GM23248 (cell line): ENCODE results near the gene RXRA. TPM values are rescaled to one million over a fixed set of nuclear protein-coding genes. Genes with fewer than 3 reads are reported as not detected.

ENCODE experiments used
- DNase-seq: peaks from one replicate; pipeline ENCODE4 v3.0.0-alpha.2; 2015
- H2AFZ ChIP-seq: fragments of 200-600 bp; sonication (generic); 2 replicates; pipeline ENCODE4 v1.6.1; 2016; ENCODE audit warnings: antibody characterized with exemption
- H3F3A ChIP-seq: fragments of 200-600 bp; sonication (generic); 2 replicates; pipeline ENCODE4 v1.6.1; 2016; ENCODE audit warnings: mild to moderate bottlenecking, antibody characterized with exemption, mixed run types; ENCODE audit not compliant: insufficient read depth
- H3K27ac ChIP-seq: fragments of 200-600 bp; sonication (generic); 2 replicates; pipeline ENCODE4 v1.5.1; 2016; ENCODE audit warnings: mild to moderate bottlenecking
- H3K27me3 ChIP-seq: fragments of 200-600 bp; sonication (generic); replicated peaks from 2 replicates; pipeline ENCODE4 v1.6.1; 2016; ENCODE audit warnings: mild to moderate bottlenecking; ENCODE audit not compliant: insufficient read depth
- H3K36me3 ChIP-seq: fragments of 200-600 bp; sonication (generic); 2 replicates; pipeline ENCODE4 v1.6.1; 2016; ENCODE audit warnings: low read depth, mild to moderate bottlenecking
- H3K4me1 ChIP-seq: fragments of 200-600 bp; sonication (generic); 2 replicates; pipeline ENCODE4 v1.6.1; 2016; ENCODE audit warnings: mild to moderate bottlenecking; ENCODE audit not compliant: insufficient read depth
- H3K4me2 ChIP-seq: fragments of 200-600 bp; sonication (generic); one replicate; pipeline ENCODE4 v1.6.1; 2016; ENCODE audit warnings: mild to moderate bottlenecking; ENCODE audit not compliant: unreplicated experiment
- H3K4me3 ChIP-seq: fragments of 200-600 bp; sonication (generic); 2 replicates; pipeline ENCODE4 v1.5.1; 2016; ENCODE audit warnings: mild to moderate bottlenecking
- H3K79me2 ChIP-seq: fragments of 200-600 bp; sonication (generic); 2 replicates; pipeline ENCODE4 v1.6.1; 2016; ENCODE audit warnings: mild to moderate bottlenecking; ENCODE audit not compliant: insufficient read depth
- H3K9ac ChIP-seq: fragments of 200-600 bp; sonication (generic); 2 replicates; pipeline ENCODE4 v1.6.1; 2016; ENCODE audit warnings: mild to moderate bottlenecking
- H3K9me2 ChIP-seq: fragments of 200-600 bp; sonication (generic); 2 replicates; pipeline ENCODE4 v1.6.1; 2016; ENCODE audit warnings: mixed run types, mild to moderate bottlenecking, moderate library complexity; ENCODE audit not compliant: insufficient read depth
- H3K9me3 ChIP-seq: fragments of 200-600 bp; sonication (generic); one replicate; pipeline ENCODE4 v1.6.1; 2017; ENCODE audit warnings: low read depth
- H4K20me1 ChIP-seq: fragments of 200-600 bp; sonication (generic); 2 replicates; pipeline ENCODE4 v1.6.0; 2016; ENCODE audit not compliant: insufficient read depth
- EZH2 ChIP-seq: fragments of 200-600 bp; sonication (generic); IDR thresholded peaks from 2 replicates; pipeline ENCODE4 v1.6.1; 2018; ENCODE audit warnings: antibody characterized with exemption, mild to moderate bottlenecking; ENCODE audit not compliant: insufficient read depth, poor library complexity, severe bottlenecking
- EZH2phosphoT487 ChIP-seq: fragments of 200-600 bp; sonication (generic); IDR thresholded peaks from 2 replicates; pipeline ENCODE4 v1.6.1; 2018; ENCODE audit warnings: antibody characterized with exemption, moderate library complexity, mild to moderate bottlenecking, low read depth; ENCODE audit not compliant: insufficient read depth
- WGBS, 2 experiments: methylation state at CpG; one replicate each; pipeline ENCODE4 v1.1.6; 2015 to 2017; ENCODE audit warnings: low lambda C conversion rate in 2 of 2, low coverage in 1 of 2; ENCODE audit errors: missing lambda C conversion rate in 2 of 2; 5-methylcytosine and 5-hydroxymethylcytosine counted together
- in situ Hi-C: fragments of 300-500 bp; cut with MboI; formaldehyde crosslinking; loops from 2 replicates; pipeline ENCODE4 v1.15.0; 2020
- polyA plus RNA-seq: library from polyadenylated mRNA; unstranded; fragments of >200 nt; fragmentation: Nextera tagmentation; extraction: Ambion mirVana; gene quantifications from 2 replicates; pipeline ENCODE4 v1.2.1, GENCODE V29; 2016
- total RNA-seq: library from RNA; depleted of rRNA; stranded (reverse); fragments of >200 nt; shearing (Covaris generic); gene quantifications from 2 replicates; pipeline ENCODE4 v1.2.3, GENCODE V29; 2014

The RXRA gene
- total and polyA plus RNA-seq, 2 experiments from 2014 or later, result 3.9 to 34.8 TPM

GRCh38 chr9:134443174-134444037 is 117.2 kb downstream of the RXRA start:
- H3K79me2 ChIP-seq, result no peaks in the 10 kb centered on the region
- in situ Hi-C loops, result loop anchor here (10.0 kb wide), 1 partner anchor 301 kb away; no protein-coding TSS in a partner anchor
- TF ChIP-seq EZH2 (no peak), EZH2phosphoT487 (no peak)
- no peak overlapping the region for H3K4me3 ChIP-seq
- 8 to 11% methylated on average over 24 to 26 of the region's 27 CpGs for WGBS, 2 experiments
- H3K9me3 ChIP-seq, result no peaks in the 10 kb centered on the region
- H3K36me3 ChIP-seq, result no peaks in the 10 kb centered on the region
- H3K4me2 ChIP-seq, result no peak overlapping the region
- DNase-seq, result peak; percentile 96
- no peaks in the 10 kb centered on the region for H3K27me3 ChIP-seq
- no peaks in the 10 kb centered on the region for H3F3A ChIP-seq
- no peaks in the 10 kb centered on the region for H3K9me2 ChIP-seq
- H3K4me1 ChIP-seq, result peaks cover 17% of the 10 kb centered on the region
- H3K9ac ChIP-seq, result peak overlapping the region; percentile 29; the same call in 1 of the 2 replicates
- no peaks in the 10 kb centered on the region for H4K20me1 ChIP-seq
- peak overlapping the region; percentile 44 for H3K27ac ChIP-seq
- no peak overlapping the region for H2AFZ ChIP-seq

GRCh38 chr9:134444038-134444315 is 117.7 kb downstream of the RXRA start:
- H4K20me1 ChIP-seq, result no peaks in the 10 kb centered on the region
- no peak overlapping the region for H3K4me3 ChIP-seq
- H3K79me2 ChIP-seq, result no peaks in the 10 kb centered on the region
- no peak overlapping the region for H3K4me2 ChIP-seq
- no peak for TF ChIP-seq EZH2
- no peak for TF ChIP-seq EZH2phosphoT487
- in situ Hi-C loops, result loop anchor here (10.0 kb wide), 1 partner anchor 301 kb away; no protein-coding TSS in a partner anchor
- H3K27ac ChIP-seq, result peak overlapping the region; percentile 44
- H3F3A ChIP-seq, result no peaks in the 10 kb centered on the region
- DNase-seq, result no peak
- H3K27me3 ChIP-seq, result no peaks in the 10 kb centered on the region
- H3K9me2 ChIP-seq, result no peaks in the 10 kb centered on the region
- WGBS, 2 experiments, result 72 to 82% methylated on average over 2 of the region's 2 CpGs
- H3K4me1 ChIP-seq, result peaks cover 17% of the 10 kb centered on the region
- no peaks in the 10 kb centered on the region for H3K36me3 ChIP-seq
- H3K9me3 ChIP-seq, result no peaks in the 10 kb centered on the region
- no peak overlapping the region for H2AFZ ChIP-seq
- H3K9ac ChIP-seq, result peak overlapping the region; percentile 29; the same call in 1 of the 2 replicates

GRCh38 chr9:134445000-134445399 is 118.7 kb downstream of the RXRA start:
- H3F3A ChIP-seq, result no peaks in the 10 kb centered on the region
- no peak overlapping the region for H3K9ac ChIP-seq
- DNase-seq, result no peak
- H3K79me2 ChIP-seq, result no peaks in the 10 kb centered on the region
- no peaks in the 10 kb centered on the region for H3K9me2 ChIP-seq
- TF ChIP-seq EZH2phosphoT487, result no peak
- TF ChIP-seq EZH2, result no peak
- in situ Hi-C loops, result loop anchor here (10.0 kb wide), 1 partner anchor 300 kb away; no protein-coding TSS in a partner anchor
- no peak overlapping the region for H2AFZ ChIP-seq
- no peak overlapping the region for H3K4me2 ChIP-seq
- H3K27ac ChIP-seq, result no peak overlapping the region
- WGBS, 2 experiments, result 65 to 70% methylated on average over 8 of the region's 8 CpGs
- no peak overlapping the region for H3K4me3 ChIP-seq
- no peaks in the 10 kb centered on the region for H4K20me1 ChIP-seq
- H3K4me1 ChIP-seq, result peaks cover 17% of the 10 kb centered on the region
- no peaks in the 10 kb centered on the region for H3K36me3 ChIP-seq
- H3K27me3 ChIP-seq, result no peaks in the 10 kb centered on the region
- H3K9me3 ChIP-seq, result no peaks in the 10 kb centered on the region

- Histone ChIP-seq H3K9me3 (no peaks in the 10 kb centered on the region), H3K9ac (no peak overlapping the region), H3K4me1 (no peaks in the 10 kb centered on the region), H3K4me3 (no peak overlapping the region), H2AFZ (no peak overlapping the region), H3K36me3 (no peaks in the 10 kb centered on the region), H3K27me3 (no peaks in the 10 kb centered on the region), H3F3A (no peaks in the 10 kb centered on the region), H3K4me2 (no peak overlapping the region), H3K9me2 (no peaks in the 10 kb centered on the region), H3K27ac (no peak overlapping the region), H4K20me1 (no peaks in the 10 kb centered on the region), H3K79me2 (no peaks in the 10 kb centered on the region)
- in situ Hi-C loops, result loop anchor here (10.0 kb wide), 1 partner anchor 295 kb away; no protein-coding TSS in a partner anchor
- no peak for TF ChIP-seq EZH2phosphoT487
- 8 to 10% methylated on average over 10 of the region's 10 CpGs for WGBS, 2 experiments
- peak; percentile 98 for DNase-seq
Observed at GRCh38 chr9:134449180-134449916, 123.1 kb downstream of the RXRA start.
